Measurements from ENCODE around the gene GALNT10. TPM values are rescaled to one million over a fixed set of nuclear protein-coding genes. Genes with fewer than 3 reads are reported as not detected.

GALNT10 gene
- total RNA-seq, 1 experiment from 2014 or later = 47.8 TPM

DNA sequence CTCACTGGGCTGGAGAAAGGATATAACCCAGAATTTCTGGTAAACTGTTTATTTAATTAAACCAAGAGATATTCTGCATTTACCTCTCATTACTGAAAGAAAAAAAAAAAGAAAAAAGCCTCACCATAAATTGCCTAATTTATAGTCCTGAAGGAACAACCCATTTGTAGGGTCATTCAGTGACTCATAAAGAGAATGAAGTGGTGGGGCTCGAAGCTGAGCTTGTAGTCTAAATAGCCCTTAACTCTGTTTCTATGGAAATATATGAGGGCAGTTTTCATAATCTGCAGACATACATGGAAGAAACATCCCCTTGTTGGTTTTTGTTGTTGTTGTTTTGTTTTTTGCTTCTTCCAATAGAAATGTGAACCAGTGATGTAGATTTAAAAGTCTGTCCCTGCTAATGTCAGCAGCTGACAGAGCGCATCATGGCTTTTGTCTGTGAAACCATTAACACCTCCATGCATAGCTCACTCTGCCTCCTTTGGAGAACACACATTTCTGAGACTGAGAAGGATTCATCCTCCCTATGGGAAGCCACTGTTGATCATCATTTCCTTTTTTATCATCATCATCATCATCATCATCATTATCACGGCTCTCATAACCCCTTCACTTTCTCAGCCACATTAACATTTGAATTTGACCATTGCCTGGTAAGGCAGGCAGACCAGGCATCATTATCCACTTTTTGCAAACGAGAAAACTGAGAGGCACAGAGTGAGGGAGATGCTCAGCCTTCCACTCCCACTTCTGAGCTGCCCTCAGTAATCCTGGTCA, 187.4 kb downstream of the GALNT10 start:
- DNase-seq (ENCODE audit: low spot score) = no peak
- in situ Hi-C loops (cut with HindIII; ENCODE audit: low sequenced_read_pairs) = no loop called here

DNA sequence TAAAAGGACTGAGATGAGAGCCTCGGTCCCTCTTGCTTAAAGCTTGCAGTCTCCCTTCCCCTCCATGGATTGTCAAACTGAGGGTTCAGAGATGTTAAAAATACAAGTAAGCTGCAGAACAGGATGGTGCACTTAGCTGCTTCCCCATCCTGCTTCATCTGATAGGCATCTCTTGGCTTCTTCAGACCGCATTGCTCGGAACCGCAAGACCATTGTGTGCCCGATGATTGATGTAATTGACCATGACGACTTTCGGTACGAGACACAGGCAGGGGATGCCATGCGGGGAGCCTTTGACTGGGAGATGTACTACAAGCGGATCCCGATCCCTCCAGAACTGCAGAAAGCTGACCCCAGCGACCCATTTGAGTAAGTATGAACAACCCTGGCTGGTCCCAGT, 189.7 kb downstream of the GALNT10 start:
- in situ Hi-C loops (cut with HindIII; ENCODE audit: low sequenced_read_pairs) = no loop called here
- DNase-seq (ENCODE audit: low spot score) = no peak

DNA sequence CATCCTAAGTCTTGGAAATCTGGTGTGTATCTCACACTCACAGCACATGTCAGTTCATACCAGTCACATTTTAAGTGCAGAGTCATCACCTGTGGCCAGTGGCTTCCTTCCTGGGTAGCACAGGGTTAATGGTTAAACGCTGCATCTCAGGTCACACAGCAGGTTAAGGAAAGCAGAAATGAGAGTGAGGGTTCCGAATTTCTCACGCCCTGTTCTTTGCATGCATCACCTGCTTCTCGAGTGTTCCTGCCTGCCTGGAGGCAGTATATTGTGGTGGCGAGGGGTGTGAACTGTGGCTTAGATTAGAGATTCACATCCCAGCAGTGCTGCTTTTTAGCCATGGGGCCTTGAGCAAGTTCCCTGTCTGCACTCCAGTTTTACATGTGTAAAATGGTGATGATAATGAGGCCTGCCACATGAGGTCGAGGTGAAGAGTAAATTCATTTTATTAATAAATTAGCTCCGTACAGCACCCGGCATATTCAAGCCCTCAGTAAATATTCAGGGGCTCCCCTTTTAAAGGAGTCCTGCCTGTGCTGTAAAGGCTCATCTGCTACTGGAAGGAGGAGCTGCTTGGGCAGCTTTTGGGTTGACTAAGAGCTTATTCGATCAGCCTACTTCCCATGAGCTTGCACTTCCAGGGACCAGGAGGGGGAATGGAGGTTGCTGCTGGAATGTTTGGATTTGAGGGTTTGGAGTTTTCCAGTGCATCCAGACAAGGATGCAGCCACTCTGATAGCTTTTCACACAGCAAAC, 194.1 kb downstream of the GALNT10 start:
- no peak for DNase-seq (ENCODE audit: low spot score)
- in situ Hi-C loops (cut with HindIII; ENCODE audit: low sequenced_read_pairs) = no loop called here

DNA sequence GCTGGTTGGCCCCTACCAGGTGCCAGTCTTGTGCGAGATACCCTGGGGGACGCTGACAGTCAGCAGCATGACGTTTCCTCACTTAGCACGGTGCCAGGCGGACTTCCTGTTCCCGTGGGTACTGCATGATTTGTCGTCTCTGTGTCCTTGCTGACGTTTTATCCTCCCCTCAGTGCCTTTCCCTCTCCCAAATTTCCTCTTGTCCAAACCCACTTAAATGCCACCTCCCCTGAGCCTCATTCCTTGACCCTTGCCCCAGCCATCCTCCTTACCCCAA, 194.6 kb downstream of the GALNT10 start:
- no peak for DNase-seq (ENCODE audit: low spot score)
- in situ Hi-C loops (cut with HindIII; ENCODE audit: low sequenced_read_pairs) = no loop called here

DNA sequence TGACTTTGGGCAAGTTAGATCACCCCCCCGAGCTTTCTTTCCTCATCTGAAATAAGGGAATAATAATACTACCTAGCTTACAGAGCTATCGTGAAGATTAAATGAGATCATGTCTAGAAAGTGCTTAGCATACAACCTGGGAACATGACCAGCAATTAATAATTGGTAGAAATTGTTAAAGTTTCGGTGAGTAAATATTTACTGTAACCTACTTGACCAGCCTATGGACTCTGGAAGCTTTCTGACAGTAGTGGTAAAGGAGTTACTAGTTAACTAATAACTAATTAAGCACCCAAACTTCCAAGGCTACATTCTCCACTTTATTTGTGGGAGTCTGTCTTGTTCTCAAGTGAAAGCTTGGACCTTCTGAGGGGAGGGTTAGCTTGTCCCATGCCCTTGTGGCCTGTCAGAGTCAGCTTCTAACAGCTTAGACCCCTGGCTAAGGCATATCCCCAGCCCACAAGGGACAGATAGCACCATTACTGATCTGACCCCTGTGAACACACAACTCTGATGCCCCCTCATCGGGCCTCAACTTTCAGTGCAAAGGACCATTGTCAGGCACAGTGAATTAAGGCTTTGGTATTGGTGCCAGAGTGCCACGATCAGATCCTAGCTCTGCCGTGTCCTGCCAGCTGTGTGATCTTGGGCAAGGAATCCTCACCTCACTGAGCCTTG, 196.6 kb downstream of the GALNT10 start:
- no peak for DNase-seq (ENCODE audit: low spot score)
- in situ Hi-C loops (cut with HindIII; ENCODE audit: low sequenced_read_pairs) = no loop called here

DNA sequence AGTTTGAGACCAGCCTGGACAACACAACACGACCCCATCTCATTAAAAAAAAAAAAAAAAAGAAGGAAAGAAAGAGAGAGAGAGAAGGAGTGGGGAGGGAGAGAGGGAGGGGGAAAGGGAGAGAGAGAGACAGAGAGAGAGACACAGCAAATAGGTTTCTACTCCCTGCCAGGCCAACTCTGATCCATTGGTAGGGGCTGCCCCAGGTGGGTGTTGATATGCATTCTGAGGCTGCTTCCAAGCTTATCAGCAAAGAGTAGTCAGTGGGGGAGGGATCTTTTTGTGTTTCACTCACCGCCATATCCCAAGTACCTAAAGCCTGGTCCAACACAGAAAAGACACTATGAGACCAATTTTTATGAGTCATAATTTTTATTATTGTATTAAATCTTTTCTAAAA, 198.3 kb downstream of the GALNT10 start:
- DNase-seq (ENCODE audit: low spot score) = no peak
- in situ Hi-C loops (cut with HindIII; ENCODE audit: low sequenced_read_pairs) = no loop called here

DNA sequence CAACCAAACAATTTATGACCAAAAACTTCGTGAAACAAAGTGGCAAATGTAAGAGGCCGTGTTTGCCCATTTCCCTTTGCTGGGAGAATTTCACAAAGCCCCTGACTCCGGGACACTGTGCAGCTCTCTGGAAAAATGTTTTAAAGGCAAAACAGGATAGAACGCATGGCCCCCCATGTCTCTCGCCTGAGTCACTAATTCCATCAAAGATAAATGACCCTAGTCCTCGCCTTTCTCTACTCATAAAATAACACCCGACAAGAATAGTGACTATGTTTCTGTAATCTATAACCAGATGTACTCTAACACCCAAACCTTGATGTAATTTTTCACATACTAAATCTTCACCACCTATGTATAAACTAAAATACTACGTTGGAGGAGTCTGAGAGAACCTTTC, 199.6 kb downstream of the GALNT10 start:
- in situ Hi-C loops (cut with HindIII; ENCODE audit: low sequenced_read_pairs) = no loop called here
- DNase-seq (ENCODE audit: low spot score) = no peak

DNA sequence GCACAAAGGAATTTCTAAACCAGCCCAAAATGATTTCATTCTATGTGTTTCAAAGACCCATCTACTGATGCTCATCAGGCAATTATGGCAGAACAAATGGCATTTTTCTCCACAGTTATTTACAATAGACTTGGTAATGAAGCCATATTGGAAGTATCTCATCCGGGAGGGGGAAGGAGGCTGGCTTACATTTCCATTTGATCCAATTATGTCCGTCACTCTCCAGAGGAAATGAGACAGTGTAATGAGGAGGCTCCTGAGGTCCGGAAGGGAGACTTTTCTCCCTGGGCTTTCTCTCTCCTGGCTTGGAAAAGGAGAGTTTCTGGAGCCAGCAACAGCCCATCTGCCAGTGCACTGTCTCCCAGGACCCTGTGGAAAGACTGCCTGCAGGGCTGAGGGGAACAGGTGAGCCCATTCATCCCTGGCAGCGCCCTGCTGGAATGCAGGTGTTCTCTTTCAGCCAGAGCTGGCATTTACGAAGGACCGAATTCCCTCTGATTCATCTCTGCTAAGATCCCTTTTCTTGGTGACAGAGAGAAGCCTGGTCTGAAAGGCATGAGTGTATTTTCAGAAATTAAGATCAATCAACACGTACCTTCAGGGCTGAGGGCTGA, 200.3 kb downstream of the GALNT10 start:
- no peak for DNase-seq (ENCODE audit: low spot score)
- in situ Hi-C loops (cut with HindIII; ENCODE audit: low sequenced_read_pairs) = no loop called here

DNA sequence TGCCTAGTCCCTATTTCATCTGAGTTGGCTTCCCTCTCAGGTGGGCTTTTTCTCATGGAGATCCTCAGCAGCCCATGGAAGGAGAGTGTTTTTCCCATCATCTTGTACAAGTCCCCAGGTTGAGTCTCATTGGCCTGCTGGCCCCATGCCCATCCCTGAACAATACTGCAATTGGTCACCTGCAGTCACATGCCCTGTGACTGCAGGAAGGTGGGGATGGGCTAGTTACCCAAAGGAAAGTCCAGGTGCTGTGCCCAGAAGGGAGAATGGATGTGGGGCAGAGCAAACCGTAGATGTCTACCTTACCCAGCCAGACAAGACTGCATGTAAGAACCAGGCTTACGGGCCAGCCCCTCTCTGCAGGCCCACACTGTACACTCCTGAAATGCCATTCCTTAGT, 201.3 kb downstream of the GALNT10 start:
- in situ Hi-C loops (cut with HindIII; ENCODE audit: low sequenced_read_pairs) = no loop called here
- DNase-seq (ENCODE audit: low spot score) = no peak

DNA sequence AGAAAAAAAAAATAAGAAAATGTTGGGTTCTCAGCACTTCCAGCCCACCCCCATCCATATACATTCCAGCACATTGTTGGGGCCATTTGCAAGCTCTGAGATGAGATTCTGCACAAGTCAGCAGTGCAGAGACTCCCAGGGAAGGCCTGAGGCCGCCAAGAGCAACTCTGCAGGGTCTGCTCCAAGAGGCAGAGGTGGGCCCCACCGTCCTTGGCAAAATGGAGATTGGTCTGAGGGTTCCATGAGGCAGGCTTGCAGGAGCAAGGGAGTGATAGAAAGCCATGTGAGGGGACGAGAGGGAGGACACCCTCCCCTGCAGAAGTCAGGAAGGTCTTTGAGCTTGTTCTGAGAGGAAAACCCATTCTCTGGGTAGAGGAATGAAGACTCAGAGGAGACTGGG, 203.3 kb downstream of the GALNT10 start:
- in situ Hi-C loops (cut with HindIII; ENCODE audit: low sequenced_read_pairs) = no loop called here
- no peak for DNase-seq (ENCODE audit: low spot score)

DNA sequence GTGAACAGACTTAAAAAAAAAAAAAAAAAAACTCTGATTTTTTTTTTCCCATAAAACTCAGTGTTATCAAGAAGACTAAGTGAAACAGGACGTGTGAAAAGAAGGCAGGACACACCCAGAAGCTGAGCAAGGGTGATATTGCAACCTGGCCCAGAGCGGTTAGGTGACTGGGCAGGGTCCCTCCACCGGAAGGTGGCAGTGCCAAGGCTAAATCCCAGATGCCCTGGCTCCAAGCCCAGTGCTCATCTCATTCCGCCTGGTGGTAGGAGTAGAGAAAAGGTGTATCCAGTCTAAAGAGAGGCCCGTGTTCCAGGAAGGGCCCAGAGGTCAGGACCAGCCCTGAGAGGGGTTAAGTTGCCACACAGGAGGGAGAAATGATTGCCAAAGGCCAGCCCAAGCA, 203.8 kb downstream of the GALNT10 start:
- DNase-seq (ENCODE audit: low spot score) = no peak
- in situ Hi-C loops (cut with HindIII; ENCODE audit: low sequenced_read_pairs) = no loop called here

DNA sequence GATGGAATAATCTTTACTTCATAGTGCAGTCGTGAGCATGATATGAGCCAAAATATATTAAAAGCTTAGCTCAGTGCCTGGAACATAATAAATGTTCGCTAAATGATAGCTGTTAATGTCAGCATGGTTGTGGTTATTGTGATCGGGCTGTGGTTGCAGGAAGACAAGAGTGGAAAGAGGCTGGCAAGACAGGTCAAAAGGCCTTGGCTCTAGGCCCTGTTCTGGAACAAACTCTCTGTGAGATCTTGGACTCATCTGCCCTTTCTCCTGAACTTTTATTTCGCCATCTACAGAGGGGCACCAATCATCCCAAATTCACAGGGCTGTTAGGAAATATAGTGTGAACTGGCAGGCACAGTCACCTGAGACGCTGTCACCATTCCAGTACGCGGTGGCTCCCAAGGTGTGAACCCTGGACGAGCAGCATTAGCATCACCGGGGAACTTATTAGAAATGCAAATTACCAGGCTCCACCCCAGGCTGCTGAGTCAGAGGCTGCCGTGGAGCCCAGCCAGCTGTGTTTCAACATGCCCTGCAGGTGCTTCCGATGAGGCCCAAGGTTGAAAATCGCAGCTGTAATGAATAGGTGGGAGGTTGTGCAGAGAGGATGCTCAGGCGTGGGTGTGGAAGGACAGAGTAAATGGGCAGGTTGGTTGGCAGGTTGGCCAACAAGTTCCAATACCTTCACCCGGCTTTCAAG, 205.0 kb downstream of the GALNT10 start:
- no peak for DNase-seq (ENCODE audit: low spot score)
- in situ Hi-C loops (cut with HindIII; ENCODE audit: low sequenced_read_pairs) = no loop called here

DNA sequence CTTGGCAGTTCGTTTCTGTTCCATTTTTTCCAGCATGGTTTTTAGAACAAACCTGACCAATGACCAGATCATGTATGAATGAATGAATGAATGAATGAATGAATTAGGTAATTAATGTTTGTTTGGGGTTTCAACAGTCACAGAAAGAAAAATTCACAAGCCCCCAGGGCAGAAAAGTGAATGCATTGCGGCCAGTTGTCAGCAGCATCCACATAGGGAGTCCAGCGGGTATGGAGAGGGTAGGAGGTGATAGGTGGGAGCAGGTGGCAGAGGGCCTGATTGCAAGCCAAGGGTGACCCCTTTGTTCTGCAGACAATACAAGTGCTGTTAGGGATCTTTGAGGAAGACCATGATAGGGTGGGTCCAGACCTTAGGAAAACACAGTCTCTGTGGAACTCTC, 205.6 kb downstream of the GALNT10 start:
- DNase-seq (ENCODE audit: low spot score) = no peak
- in situ Hi-C loops (cut with HindIII; ENCODE audit: low sequenced_read_pairs) = no loop called here

DNA sequence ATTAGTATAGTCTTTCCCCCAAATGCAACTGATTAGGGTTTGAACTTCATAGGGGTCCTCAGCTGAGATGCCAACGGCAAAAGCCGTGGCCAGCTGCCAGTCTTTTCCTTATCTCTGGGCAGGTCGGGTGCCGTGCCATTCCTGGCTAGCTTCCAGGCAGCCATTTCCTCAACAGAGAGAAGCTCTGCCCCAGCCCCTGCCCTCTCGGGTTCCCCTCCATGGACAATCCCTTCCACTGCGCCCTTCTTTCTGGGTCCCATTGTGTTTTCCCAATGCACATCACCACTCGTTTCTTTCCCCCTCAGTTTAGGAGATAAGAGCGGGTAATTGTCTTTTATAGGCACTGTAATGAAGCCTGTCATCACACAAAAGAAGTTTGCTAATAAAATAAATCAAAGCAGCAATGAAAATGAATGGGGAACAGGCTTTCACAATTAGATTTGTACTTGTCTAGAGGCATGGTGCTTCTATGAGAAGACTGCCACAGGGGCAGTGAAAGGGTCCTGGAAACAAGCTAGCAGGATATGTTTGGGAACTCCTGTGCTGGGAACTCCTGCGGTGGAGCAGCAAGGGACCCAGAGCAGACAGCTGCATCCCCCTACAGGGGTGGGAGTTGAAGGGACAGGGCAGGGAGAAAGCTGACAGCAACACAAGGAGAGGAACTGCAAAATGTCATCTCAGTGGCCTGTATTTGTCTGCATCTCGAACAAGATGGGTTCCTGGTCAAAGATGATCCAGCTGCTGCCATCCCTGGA, 207.3 kb downstream of the GALNT10 start:
- no peak for DNase-seq (ENCODE audit: low spot score)
- in situ Hi-C loops (cut with HindIII; ENCODE audit: low sequenced_read_pairs) = no loop called here

DNA sequence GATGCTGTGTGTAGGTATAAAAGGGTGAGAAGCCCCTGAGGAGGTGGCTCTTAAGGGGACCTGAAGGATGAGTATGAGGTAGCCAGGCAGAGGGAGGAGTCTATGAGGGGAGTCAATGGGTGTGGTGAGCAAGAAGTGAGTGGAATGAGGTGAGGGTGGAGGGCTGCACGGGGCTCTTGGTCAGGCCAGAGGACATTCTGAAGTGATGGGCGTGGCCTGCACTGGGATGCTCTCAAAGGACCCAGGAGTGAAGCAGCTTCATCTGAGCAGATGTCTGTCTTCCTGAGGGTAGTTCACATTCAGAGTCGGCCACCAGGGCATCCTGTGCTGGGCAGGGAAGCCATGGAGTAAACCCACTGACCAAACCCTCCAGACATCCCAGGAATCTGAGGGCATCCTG, 210.1 kb downstream of the GALNT10 start:
- no peak for DNase-seq (ENCODE audit: low spot score)
- in situ Hi-C loops (cut with HindIII; ENCODE audit: low sequenced_read_pairs) = no loop called here

DNA sequence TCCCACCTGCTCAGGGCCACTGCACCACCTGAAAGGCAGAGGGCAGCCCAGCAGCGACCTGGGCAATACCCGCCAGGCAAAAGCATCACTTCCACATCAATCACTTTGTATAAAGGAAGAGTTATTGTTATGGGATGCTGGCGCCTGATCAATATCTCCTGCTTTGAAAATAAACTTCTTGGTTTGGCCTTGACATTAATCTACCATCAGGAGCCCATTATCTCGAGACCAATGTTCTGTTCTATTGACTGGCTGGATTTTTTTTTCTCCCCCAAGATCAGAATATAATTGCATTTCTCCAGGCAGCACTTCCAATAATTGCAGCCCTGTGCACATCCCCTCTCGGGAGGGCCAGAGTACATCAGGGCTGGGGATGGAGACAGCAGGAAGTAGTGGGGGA, 210.8 kb downstream of the GALNT10 start:
- in situ Hi-C loops (cut with HindIII; ENCODE audit: low sequenced_read_pairs) = no loop called here

DNA sequence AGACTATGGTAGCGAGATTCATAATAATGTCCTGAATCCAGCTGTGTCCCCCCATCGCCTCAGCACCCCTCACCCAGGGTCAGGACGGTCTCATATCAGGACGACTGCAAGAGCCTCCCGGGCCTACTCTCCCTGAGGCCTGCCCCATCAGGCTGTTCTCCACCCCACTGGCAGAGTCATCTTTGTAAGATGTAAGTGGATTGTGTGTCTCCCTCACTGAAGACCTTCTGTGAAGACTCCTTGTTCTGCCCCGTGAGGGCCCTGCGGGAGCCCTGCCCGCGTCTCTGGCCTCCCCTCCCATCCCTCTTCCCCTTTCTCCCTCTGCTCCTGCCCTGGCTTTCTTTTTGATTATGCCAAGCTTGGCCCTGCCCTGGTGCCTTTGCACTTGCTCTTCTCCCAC, 211.4 kb downstream of the GALNT10 start:
- in situ Hi-C loops (cut with HindIII; ENCODE audit: low sequenced_read_pairs) = no loop called here
- no peak for DNase-seq (ENCODE audit: low spot score)

More for the DNA sequence above, 210.8 kb downstream of the GALNT10 start:
- no peak for DNase-seq (ENCODE audit: low spot score)

DNA sequence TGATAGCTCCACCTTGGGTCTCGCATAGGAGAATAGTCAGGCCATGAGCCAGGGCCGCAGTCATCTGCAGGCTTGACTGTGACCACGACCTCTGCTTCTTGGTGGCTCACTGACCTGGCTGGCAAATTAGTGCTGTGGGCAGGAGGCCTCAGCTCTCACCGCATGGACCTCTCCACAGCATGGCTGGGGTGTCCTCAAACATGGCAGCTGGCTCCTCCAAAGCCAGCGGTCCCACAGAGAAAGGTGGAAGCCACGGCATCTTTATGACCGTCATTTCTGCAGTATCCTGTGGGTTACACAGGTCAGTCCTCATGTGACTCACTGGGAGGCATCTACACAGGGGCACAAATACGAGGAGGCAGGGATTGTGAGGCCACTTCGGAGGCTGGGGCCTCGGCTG, 212.1 kb downstream of the GALNT10 start:
- in situ Hi-C loops (cut with HindIII; ENCODE audit: low sequenced_read_pairs) = no loop called here
- DNase-seq (ENCODE audit: low spot score) = no peak

DNA sequence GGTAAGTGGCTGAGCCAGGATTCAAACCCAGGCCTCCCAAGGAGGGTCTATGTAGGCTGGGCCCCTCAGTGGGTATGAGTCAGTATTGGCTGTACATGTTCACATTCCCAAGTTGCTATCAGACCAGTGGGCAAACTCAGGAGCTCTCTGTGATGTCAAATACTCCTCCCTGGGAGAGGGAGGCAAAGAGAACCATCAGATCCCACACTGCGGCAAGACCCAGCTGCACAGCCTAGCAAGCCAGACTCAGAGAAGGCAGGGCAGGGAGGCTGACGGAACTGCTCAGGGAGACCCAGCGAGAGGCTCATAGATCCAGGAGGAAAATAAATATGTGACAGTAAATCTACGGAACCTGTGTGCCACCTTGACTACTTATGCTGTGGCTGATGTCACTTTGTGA, 212.7 kb downstream of the GALNT10 start:
- no peak for DNase-seq (ENCODE audit: low spot score)
- in situ Hi-C loops (cut with HindIII; ENCODE audit: low sequenced_read_pairs) = no loop called here

Data from G401 (cell line).